Mammary epithelial cell (primary cell): ENCODE results near the gene ZBTB2.

Experiments used
- EZH2 ChIP-seq: IDR thresholded peaks from 2 replicates; pipeline ENCODE4 v1.6.1; 2012; ENCODE audit warnings: low read length, inconsistent platforms, borderline replicate concordance
- TF ChIP-seq, protein P1 (sequence below), 2 donors: IDR thresholded peaks in 1 of 2; conservative IDR thresholded peaks in 1 of 2; 2 replicates each; pipeline ENCODE4 v1.5.1; 2011 to 2012; ENCODE audit warnings: inconsistent platforms in 2 of 2, low read length in 2 of 2, mild to moderate bottlenecking in 2 of 2, control low read depth in 1 of 2, low read depth in 1 of 2; ENCODE audit not compliant: insufficient read depth in 1 of 2; ENCODE audit errors: extremely low read depth in 1 of 2

- TF ChIP-seq, protein P1, sequence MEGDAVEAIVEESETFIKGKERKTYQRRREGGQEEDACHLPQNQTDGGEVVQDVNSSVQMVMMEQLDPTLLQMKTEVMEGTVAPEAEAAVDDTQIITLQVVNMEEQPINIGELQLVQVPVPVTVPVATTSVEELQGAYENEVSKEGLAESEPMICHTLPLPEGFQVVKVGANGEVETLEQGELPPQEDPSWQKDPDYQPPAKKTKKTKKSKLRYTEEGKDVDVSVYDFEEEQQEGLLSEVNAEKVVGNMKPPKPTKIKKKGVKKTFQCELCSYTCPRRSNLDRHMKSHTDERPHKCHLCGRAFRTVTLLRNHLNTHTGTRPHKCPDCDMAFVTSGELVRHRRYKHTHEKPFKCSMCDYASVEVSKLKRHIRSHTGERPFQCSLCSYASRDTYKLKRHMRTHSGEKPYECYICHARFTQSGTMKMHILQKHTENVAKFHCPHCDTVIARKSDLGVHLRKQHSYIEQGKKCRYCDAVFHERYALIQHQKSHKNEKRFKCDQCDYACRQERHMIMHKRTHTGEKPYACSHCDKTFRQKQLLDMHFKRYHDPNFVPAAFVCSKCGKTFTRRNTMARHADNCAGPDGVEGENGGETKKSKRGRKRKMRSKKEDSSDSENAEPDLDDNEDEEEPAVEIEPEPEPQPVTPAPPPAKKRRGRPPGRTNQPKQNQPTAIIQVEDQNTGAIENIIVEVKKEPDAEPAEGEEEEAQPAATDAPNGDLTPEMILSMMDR (conservative IDR thresholded peaks at IDR 0.05 in 1 of 2, IDR thresholded peaks at IDR 0.05 in 1 of 2; ENCODE audit: extremely low read depth in 1 of 2, insufficient read depth in 1 of 2, low read depth in 1 of 2, low read length in 2 of 2), result no peak
- TF ChIP-seq EZH2, result no peak
Observed at GRCh38 chr6:151359486-151359885, 31.9 kb downstream of the ZBTB2 start.
